HEK293 (cell line): ENCODE measurements around the gene IGSF11.

Experiments
- CTCF ChIA-PET: fragments of 350-600 bp; formaldehyde crosslinking; extraction: SDS; loops from one replicate; lab custom pipeline; 2021; ENCODE audit warnings: antibody characterized with exemption; lab: Yijun Ruan, JAX
- POLR2A ChIA-PET: fragments of 300-600 bp; formaldehyde crosslinking; extraction: SDS; loops from one replicate; lab custom pipeline; 2020; ENCODE audit warnings: antibody characterized with exemption, inconsistent platforms; lab: Yijun Ruan, JAX
- H3K27ac ChIP-seq: fragments of 200-500 bp; sonication (Bioruptor generic); 2 replicates; pipeline ENCODE4 v1.5.1; 2014; ENCODE audit warnings: low read depth, low read length, control low read depth, inconsistent platforms; ENCODE audit errors: extremely low read depth
- H3K36me3 ChIP-seq, 2 experiments: fragments of 200-500 bp in 1 of 2; sonication (Bioruptor generic) in 1 of 2; 1 replicate in 1 of 2; 2 replicates in 1 of 2; pipeline ENCODE4 v1.5.1; 2014 to 2017; ENCODE audit warnings: inconsistent platforms in 2 of 2, low read length in 2 of 2; ENCODE audit not compliant: control insufficient read depth in 2 of 2, insufficient read depth in 1 of 2
- H3K4me1 ChIP-seq: fragments of 200-500 bp; sonication (Bioruptor generic); 2 replicates; pipeline ENCODE4 v1.5.1; 2014; ENCODE audit warnings: mild to moderate bottlenecking, low read length, inconsistent platforms; ENCODE audit not compliant: control insufficient read depth, insufficient read depth
- H3K4me3 ChIP-seq: 2 replicates; pipeline ENCODE4 v1.5.1; 2011; ENCODE audit warnings: low read depth, mild to moderate bottlenecking, control low read depth, low read length, moderate library complexity
- H3K9me3 ChIP-seq: fragments of 200-500 bp; sonication (Bioruptor generic); 2 replicates; pipeline ENCODE4 v1.5.1; 2014; ENCODE audit warnings: low read depth, low read length, inconsistent platforms; ENCODE audit not compliant: control insufficient read depth, insufficient read depth
- EGR2 ChIP-seq: fragments of 450-650 bp; formaldehyde crosslinking; IDR thresholded peaks from 2 replicates; pipeline ENCODE4 v1.5.1; 2016; ENCODE audit warnings: low read depth, missing biosample characterization, missing genetic modification characterization
- GFI1B ChIP-seq: fragments of 450-650 bp; formaldehyde crosslinking; IDR thresholded peaks from 2 replicates; pipeline ENCODE4 v1.5.1; 2016; ENCODE audit warnings: missing biosample characterization, missing genetic modification characterization
- GLIS1 ChIP-seq: fragments of 450-650 bp; formaldehyde crosslinking; IDR thresholded peaks from 2 replicates; pipeline ENCODE4 v1.5.1; 2016; ENCODE audit warnings: missing biosample characterization, missing genetic modification characterization
- HOXD13 ChIP-seq: sonication (generic); formaldehyde crosslinking; IDR thresholded peaks from 2 replicates; pipeline ENCODE4 v1.8.0; 2022; ENCODE audit warnings: missing genetic modification reagents, borderline replicate concordance
- OVOL3 ChIP-seq: fragments of 450-650 bp; formaldehyde crosslinking; IDR thresholded peaks from 2 replicates; pipeline ENCODE4 v1.5.1; 2016; ENCODE audit warnings: missing biosample characterization, missing genetic modification characterization
- PRDM1 ChIP-seq: fragments of 450-650 bp; formaldehyde crosslinking; IDR thresholded peaks from 2 replicates; pipeline ENCODE4; 2016; ENCODE audit warnings: missing biosample characterization, missing genetic modification characterization
- YY1 ChIP-seq: fragments of 450-650 bp; formaldehyde crosslinking; IDR thresholded peaks from 2 replicates; pipeline ENCODE4 v1.5.1; 2018; ENCODE audit warnings: missing biosample characterization, missing genetic modification characterization
- ZBTB48 ChIP-seq: fragments of 450-650 bp; formaldehyde crosslinking; IDR thresholded peaks from 2 replicates; pipeline ENCODE4 v1.5.1; 2016; ENCODE audit warnings: missing biosample characterization, missing genetic modification characterization
- ZNF133 ChIP-seq: fragments of 450-650 bp; formaldehyde crosslinking; IDR thresholded peaks from 2 replicates; pipeline ENCODE4 v1.5.1; 2016; ENCODE audit warnings: missing biosample characterization, missing genetic modification characterization
- ZNF175 ChIP-seq: fragments of 450-650 bp; formaldehyde crosslinking; IDR thresholded peaks from 2 replicates; pipeline ENCODE4 v1.5.1; 2016; ENCODE audit warnings: missing biosample characterization, missing genetic modification characterization
- ZNF2 ChIP-seq: fragments of 450-650 bp; formaldehyde crosslinking; IDR thresholded peaks from 2 replicates; pipeline ENCODE4 v1.5.1; 2016; ENCODE audit warnings: missing biosample characterization, missing genetic modification characterization
- ZNF248 ChIP-seq: fragments of 450-650 bp; formaldehyde crosslinking; IDR thresholded peaks from 2 replicates; pipeline ENCODE4 v1.5.1; 2017; ENCODE audit warnings: missing biosample characterization, missing genetic modification characterization
- ZNF341 ChIP-seq: fragments of 450-650 bp; formaldehyde crosslinking; IDR thresholded peaks from 2 replicates; pipeline ENCODE4; 2016; ENCODE audit warnings: low read depth, missing biosample characterization, missing genetic modification characterization
- ZNF560 ChIP-seq: fragments of 450-650 bp; formaldehyde crosslinking; IDR thresholded peaks from 2 replicates; pipeline ENCODE4 v1.5.1; 2017; ENCODE audit warnings: missing biosample characterization, missing genetic modification characterization, borderline replicate concordance
- ZNF571 ChIP-seq: fragments of 450-650 bp; formaldehyde crosslinking; IDR thresholded peaks from 2 replicates; pipeline ENCODE4 v1.5.0; 2017; ENCODE audit warnings: missing biosample characterization, missing genetic modification characterization
- ZNF624 ChIP-seq: fragments of 450-650 bp; formaldehyde crosslinking; IDR thresholded peaks from 2 replicates; pipeline ENCODE4 v1.5.1; 2017; ENCODE audit warnings: missing biosample characterization, missing genetic modification characterization
- ZNF629 ChIP-seq: fragments of 450-650 bp; formaldehyde crosslinking; IDR thresholded peaks from 2 replicates; pipeline ENCODE4 v1.5.1; 2017; ENCODE audit warnings: missing biosample characterization, missing genetic modification characterization
- ZNF658 ChIP-seq: fragments of 450-650 bp; formaldehyde crosslinking; IDR thresholded peaks from 2 replicates; pipeline ENCODE4; 2016; ENCODE audit warnings: missing biosample characterization, missing genetic modification characterization
- ZNF707 ChIP-seq: fragments of 450-650 bp; formaldehyde crosslinking; IDR thresholded peaks from 2 replicates; pipeline ENCODE4 v1.5.1; 2016; ENCODE audit warnings: missing biosample characterization, missing genetic modification characterization
- ZXDB ChIP-seq: fragments of 450-650 bp; formaldehyde crosslinking; IDR thresholded peaks from 2 replicates; pipeline ENCODE4 v1.5.1; 2016; ENCODE audit warnings: missing biosample characterization, missing genetic modification characterization
- TF ChIP-seq, protein P1 (sequence below): fragments of 450-650 bp; formaldehyde crosslinking; IDR thresholded peaks from 2 replicates; pipeline ENCODE4 v1.5.1; 2016; ENCODE audit warnings: missing biosample characterization, missing genetic modification characterization
- TF ChIP-seq, protein P2 (sequence below): fragments of 450-650 bp; formaldehyde crosslinking; IDR thresholded peaks from 2 replicates; pipeline ENCODE4 v1.5.1; 2016; ENCODE audit warnings: missing biosample characterization, missing genetic modification characterization, borderline replicate concordance
- TF ChIP-seq, protein P3 (sequence below): fragments of 450-650 bp; formaldehyde crosslinking; IDR thresholded peaks from 2 replicates; pipeline ENCODE4 v1.5.1; 2017; ENCODE audit warnings: missing biosample characterization, missing genetic modification characterization

IGSF11 gene

DNA sequence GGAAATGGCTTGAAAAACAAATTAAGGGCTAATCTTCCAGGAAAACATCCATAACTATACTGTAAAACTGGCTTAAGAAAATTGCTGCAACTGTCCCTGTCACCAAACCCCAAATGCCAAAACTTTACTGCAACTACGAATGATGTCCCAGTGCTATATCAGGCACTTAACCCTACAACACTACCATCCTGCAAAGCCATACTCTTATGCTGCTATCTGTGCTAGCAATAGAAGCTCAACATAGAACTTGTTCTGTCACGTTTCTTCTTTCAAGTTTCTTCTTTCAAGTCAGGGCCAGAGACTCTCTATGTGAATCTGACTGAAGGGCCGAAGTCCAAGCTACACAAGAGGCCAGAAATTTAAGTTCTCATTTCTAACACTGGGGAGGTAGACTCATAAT lies 92.5 kb downstream of the IGSF11 start:
- POLR2A ChIA-PET: no interaction called here
- Histone ChIP-seq H3K36me3 (no peaks in the 10 kb centered on the region), H3K4me1 (no peaks in the 10 kb centered on the region), H3K9me3 (no peaks in the 10 kb centered on the region), H3K27ac (no peak overlapping the region), H3K4me3 (no peak overlapping the region)
- TF ChIP-seq HOXD13 (CRISPR knock-in tag) (no peak), ZBTB48 (no peak), EGR2 (tag by site-specific recombination) (no peak)
- TF ChIP-seq, protein P1, sequence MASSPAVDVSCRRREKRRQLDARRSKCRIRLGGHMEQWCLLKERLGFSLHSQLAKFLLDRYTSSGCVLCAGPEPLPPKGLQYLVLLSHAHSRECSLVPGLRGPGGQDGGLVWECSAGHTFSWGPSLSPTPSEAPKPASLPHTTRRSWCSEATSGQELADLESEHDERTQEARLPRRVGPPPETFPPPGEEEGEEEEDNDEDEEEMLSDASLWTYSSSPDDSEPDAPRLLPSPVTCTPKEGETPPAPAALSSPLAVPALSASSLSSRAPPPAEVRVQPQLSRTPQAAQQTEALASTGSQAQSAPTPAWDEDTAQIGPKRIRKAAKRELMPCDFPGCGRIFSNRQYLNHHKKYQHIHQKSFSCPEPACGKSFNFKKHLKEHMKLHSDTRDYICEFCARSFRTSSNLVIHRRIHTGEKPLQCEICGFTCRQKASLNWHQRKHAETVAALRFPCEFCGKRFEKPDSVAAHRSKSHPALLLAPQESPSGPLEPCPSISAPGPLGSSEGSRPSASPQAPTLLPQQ (tag by site-specific recombination): no peak
- TF ChIP-seq, protein P2, sequence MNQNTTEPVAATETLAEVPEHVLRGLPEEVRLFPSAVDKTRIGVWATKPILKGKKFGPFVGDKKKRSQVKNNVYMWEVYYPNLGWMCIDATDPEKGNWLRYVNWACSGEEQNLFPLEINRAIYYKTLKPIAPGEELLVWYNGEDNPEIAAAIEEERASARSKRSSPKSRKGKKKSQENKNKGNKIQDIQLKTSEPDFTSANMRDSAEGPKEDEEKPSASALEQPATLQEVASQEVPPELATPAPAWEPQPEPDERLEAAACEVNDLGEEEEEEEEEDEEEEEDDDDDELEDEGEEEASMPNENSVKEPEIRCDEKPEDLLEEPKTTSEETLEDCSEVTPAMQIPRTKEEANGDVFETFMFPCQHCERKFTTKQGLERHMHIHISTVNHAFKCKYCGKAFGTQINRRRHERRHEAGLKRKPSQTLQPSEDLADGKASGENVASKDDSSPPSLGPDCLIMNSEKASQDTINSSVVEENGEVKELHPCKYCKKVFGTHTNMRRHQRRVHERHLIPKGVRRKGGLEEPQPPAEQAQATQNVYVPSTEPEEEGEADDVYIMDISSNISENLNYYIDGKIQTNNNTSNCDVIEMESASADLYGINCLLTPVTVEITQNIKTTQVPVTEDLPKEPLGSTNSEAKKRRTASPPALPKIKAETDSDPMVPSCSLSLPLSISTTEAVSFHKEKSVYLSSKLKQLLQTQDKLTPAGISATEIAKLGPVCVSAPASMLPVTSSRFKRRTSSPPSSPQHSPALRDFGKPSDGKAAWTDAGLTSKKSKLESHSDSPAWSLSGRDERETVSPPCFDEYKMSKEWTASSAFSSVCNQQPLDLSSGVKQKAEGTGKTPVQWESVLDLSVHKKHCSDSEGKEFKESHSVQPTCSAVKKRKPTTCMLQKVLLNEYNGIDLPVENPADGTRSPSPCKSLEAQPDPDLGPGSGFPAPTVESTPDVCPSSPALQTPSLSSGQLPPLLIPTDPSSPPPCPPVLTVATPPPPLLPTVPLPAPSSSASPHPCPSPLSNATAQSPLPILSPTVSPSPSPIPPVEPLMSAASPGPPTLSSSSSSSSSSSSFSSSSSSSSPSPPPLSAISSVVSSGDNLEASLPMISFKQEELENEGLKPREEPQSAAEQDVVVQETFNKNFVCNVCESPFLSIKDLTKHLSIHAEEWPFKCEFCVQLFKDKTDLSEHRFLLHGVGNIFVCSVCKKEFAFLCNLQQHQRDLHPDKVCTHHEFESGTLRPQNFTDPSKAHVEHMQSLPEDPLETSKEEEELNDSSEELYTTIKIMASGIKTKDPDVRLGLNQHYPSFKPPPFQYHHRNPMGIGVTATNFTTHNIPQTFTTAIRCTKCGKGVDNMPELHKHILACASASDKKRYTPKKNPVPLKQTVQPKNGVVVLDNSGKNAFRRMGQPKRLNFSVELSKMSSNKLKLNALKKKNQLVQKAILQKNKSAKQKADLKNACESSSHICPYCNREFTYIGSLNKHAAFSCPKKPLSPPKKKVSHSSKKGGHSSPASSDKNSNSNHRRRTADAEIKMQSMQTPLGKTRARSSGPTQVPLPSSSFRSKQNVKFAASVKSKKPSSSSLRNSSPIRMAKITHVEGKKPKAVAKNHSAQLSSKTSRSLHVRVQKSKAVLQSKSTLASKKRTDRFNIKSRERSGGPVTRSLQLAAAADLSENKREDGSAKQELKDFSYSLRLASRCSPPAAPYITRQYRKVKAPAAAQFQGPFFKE (tag by site-specific recombination): no peak
- CTCF ChIA-PET: interaction anchor here (0.6 to 0.7 kb wide), 2 partner anchors 73 to 157 kb away, joined by 3 read pairs; no protein-coding TSS in a partner anchor

GRCh38 chr3:118941236-118941635 lies 93.4 kb downstream of the IGSF11 start:
- POLR2A ChIA-PET: no interaction called here
- TF ChIP-seq ZNF560 (tag by site-specific recombination) (no peak), ZNF571 (no peak), ZNF624 (tag by site-specific recombination) (no peak), PRDM1 (tag by site-specific recombination) (no peak), ZNF341 (tag by site-specific recombination) (no peak), ZXDB (tag by site-specific recombination) (no peak)
- TF ChIP-seq, all 188 proteins: peak for 0
- CTCF ChIA-PET: no interaction called here

GRCh38 chr3:118938183-118938961 lies 96.3 kb downstream of the IGSF11 start:
- ChIA-PET CTCF (interaction anchor here (0.6 kb wide), 1 partner anchor 53 kb away, joined by 3 read pairs; no protein-coding TSS in a partner anchor), POLR2A (no interaction called here)
- Histone ChIP-seq H3K4me3 (no peak overlapping the region), H3K36me3 (no peaks in the 10 kb centered on the region), H3K9me3 (no peaks in the 10 kb centered on the region), H3K27ac (no peak overlapping the region), H3K4me1 (no peaks in the 10 kb centered on the region)
- TF ChIP-seq ZNF175 (tag by site-specific recombination) (no peak), ZNF2 (tag by site-specific recombination) (no peak), ZNF629 (tag by site-specific recombination) (no peak), GFI1B (tag by site-specific recombination) (no peak), OVOL3 (tag by site-specific recombination) (no peak), ZNF341 (tag by site-specific recombination) (no peak), ZNF658 (no peak), GLIS1 (tag by site-specific recombination) (no peak), ZNF248 (tag by site-specific recombination) (no peak), ZNF707 (tag by site-specific recombination) (no peak), ZNF133 (tag by site-specific recombination) (no peak), PRDM1 (tag by site-specific recombination) (no peak), YY1 (tag by site-specific recombination) (no peak)
- TF ChIP-seq, protein P3, sequence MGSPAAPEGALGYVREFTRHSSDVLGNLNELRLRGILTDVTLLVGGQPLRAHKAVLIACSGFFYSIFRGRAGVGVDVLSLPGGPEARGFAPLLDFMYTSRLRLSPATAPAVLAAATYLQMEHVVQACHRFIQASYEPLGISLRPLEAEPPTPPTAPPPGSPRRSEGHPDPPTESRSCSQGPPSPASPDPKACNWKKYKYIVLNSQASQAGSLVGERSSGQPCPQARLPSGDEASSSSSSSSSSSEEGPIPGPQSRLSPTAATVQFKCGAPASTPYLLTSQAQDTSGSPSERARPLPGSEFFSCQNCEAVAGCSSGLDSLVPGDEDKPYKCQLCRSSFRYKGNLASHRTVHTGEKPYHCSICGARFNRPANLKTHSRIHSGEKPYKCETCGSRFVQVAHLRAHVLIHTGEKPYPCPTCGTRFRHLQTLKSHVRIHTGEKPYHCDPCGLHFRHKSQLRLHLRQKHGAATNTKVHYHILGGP (tag by site-specific recombination): no peak

More at GRCh38 chr3:118941236-118941635, 93.4 kb downstream of the IGSF11 start:
- Histone ChIP-seq H3K4me3 (no peak overlapping the region), H3K27ac (no peak overlapping the region), H3K36me3 (no peaks in the 10 kb centered on the region), H3K9me3 (no peaks in the 10 kb centered on the region), H3K4me1 (no peaks in the 10 kb centered on the region)
